ENCODE data around the gene DLX2. TPM values are rescaled to one million over a fixed set of nuclear protein-coding genes. Genes with fewer than 3 reads are reported as not detected.

Gene DLX2
- total RNA-seq, 1 donor from 2014 or later = 0.28 TPM

DNA sequence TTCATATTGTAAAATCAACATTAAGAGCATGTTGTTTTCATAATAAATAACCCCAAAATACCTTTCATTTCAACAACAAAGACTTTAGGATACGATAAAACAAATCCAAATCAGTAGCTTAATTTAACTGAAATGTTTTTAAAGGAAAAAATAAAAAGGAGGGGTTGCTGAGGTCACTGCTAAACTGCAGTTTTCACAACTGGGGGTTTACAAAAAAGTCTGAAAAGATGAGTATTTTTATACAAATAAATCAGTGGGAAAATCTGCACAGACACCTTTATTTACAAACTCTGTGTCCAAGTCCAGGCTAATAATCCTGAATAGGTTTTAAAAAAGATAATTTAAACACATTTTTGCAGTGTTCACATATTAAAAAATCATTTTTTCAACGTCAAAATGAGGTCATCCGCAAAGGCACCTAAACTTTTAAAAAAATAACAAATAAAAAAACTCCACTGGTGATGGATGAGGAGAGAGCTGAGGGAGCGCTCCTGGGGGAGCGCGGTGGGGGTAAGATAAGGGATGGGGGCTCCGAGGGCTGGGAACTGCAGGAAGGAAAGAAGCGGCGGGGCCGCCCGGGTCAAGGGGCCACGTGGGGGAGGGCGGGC lies 3.1 kb downstream of the DLX2 start:
- TF ChIP-seq, protein P1, sequence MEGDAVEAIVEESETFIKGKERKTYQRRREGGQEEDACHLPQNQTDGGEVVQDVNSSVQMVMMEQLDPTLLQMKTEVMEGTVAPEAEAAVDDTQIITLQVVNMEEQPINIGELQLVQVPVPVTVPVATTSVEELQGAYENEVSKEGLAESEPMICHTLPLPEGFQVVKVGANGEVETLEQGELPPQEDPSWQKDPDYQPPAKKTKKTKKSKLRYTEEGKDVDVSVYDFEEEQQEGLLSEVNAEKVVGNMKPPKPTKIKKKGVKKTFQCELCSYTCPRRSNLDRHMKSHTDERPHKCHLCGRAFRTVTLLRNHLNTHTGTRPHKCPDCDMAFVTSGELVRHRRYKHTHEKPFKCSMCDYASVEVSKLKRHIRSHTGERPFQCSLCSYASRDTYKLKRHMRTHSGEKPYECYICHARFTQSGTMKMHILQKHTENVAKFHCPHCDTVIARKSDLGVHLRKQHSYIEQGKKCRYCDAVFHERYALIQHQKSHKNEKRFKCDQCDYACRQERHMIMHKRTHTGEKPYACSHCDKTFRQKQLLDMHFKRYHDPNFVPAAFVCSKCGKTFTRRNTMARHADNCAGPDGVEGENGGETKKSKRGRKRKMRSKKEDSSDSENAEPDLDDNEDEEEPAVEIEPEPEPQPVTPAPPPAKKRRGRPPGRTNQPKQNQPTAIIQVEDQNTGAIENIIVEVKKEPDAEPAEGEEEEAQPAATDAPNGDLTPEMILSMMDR (IDR thresholded peaks at IDR 0.05; ENCODE audit: unreplicated experiment) = no peak
- Mint-ChIP-seq H3K9me3 (ENCODE audit: unreplicated experiment) (no peaks in the 10 kb centered on the region), H3K36me3 (ENCODE audit: low read depth, unreplicated experiment) (peaks cover 4% of the 10 kb centered on the region), H3K4me3 (ENCODE audit: unreplicated experiment) (no peak overlapping the region), H3K27me3 (ENCODE audit: unreplicated experiment) (peaks cover 35% of the 10 kb centered on the region), H3K4me1 (ENCODE audit: unreplicated experiment) (peaks cover 30% of the 10 kb centered on the region), H3K27ac (ENCODE audit: unreplicated experiment) (no peak overlapping the region)
- no peak for DNase-seq (ENCODE audit: low spot score)

DNA sequence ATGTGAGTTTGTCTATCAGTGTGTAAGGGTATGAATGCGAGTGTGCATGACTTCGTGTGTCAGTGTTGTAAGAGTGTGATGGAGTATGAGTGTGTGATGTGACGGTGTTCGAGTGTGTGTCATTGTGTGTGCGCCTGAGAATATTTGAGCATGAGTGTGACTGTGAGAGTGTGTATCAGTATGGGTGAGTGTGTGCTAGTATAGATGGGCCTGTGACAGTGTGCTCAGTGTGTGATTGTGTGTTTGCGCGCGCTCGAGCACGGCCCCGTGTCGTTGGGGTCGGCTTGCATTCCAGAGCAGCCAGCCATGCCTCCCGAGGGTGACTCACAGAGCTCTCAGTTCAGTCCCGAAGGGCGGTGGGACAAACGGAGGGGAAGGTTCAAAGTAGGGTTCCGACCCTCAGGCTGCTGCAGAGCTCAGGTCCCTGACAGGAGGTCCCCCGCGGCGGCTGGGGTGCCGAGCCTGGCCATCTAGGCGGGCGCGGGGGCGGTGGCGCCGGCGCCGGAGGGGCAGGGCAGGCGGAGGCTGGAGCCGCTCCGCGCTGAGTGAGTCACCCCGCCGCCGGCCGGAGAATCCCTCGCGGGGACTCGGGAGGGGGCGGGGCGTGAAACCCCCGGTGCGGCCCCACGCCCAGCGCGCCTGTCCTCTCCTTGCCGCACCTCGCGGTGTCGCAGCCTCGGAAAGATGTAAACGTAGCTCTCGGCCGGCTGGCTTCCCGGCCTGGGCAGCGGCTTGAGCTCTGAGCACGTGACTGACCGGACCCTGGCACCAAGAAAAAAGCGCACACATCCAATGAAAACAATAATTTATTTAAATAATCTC lies 3.8 kb downstream of the DLX2 start:
- TF ChIP-seq, protein P1 (IDR thresholded peaks at IDR 0.05; ENCODE audit: unreplicated experiment) = no peak
- Mint-ChIP-seq H3K4me1 (ENCODE audit: unreplicated experiment) (peaks cover 33% of the 10 kb centered on the region), H3K27ac (ENCODE audit: unreplicated experiment) (no peak overlapping the region), H3K36me3 (ENCODE audit: low read depth, unreplicated experiment) (peaks cover 6% of the 10 kb centered on the region), H3K4me3 (ENCODE audit: unreplicated experiment) (peak overlapping the region; percentile 49), H3K27me3 (ENCODE audit: unreplicated experiment) (peaks cover 40% of the 10 kb centered on the region), H3K9me3 (ENCODE audit: unreplicated experiment) (no peaks in the 10 kb centered on the region)
- no peak for DNase-seq (ENCODE audit: low spot score)

DNA sequence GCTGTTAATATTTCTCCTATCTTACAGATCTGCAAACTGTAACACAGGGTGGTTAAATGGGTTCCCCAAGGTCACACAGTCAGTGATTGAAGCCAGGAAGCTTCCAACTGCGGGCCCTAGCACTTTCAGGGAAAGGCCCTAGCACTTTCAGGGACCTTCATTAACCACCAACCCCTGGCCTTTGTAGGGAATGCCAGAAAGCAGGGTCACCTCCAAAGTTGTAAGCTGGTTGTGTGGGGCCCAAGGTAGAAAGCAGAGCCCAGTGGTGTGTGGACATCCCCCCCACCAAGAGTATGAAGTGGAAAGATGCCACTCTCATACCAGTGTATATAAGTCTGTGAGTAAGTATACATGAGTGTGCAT lies 4.4 kb downstream of the DLX2 start:
- peak overlapping the region; percentile 49 for H3K4me3 Mint-ChIP-seq (ENCODE audit: unreplicated experiment)
- H3K27me3 Mint-ChIP-seq (ENCODE audit: unreplicated experiment) = peaks cover 44% of the 10 kb centered on the region
- TF ChIP-seq, protein P1 (IDR thresholded peaks at IDR 0.05; ENCODE audit: unreplicated experiment) = no peak
- peaks cover 7% of the 10 kb centered on the region for H3K36me3 Mint-ChIP-seq (ENCODE audit: low read depth, unreplicated experiment)
- H3K9me3 Mint-ChIP-seq (ENCODE audit: unreplicated experiment) = no peaks in the 10 kb centered on the region
- no peak overlapping the region for H3K27ac Mint-ChIP-seq (ENCODE audit: unreplicated experiment)
- H3K4me1 Mint-ChIP-seq (ENCODE audit: unreplicated experiment) = peaks cover 29% of the 10 kb centered on the region
- no peak for DNase-seq (ENCODE audit: low spot score)

DNA sequence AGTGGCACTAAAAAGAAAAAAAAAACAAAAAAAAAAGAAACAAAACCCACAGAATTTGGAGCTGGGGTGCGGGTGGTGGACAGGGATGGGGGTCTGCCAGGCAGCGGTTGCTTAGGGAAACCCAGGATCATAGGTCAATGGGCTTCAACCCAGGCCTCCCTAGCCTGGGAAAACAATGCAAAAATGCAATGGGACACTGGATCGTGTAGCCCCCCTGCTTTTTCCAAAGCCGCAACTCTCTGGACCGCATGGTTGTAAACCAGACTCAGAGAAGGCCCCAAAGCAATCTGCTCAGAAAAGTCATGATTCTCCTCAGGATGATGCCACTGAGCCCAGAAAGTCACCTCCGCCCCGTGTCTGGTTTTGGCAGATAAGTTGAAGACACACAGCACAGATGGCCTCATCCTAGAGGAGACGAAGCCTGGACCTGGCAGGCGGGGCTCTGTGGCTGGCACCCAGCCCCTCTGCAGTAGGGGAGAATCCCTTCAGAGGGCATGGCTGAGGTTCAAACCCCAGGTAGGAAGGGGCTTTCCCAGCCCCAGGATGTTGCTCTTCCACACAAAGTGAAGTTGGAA lies 5.1 kb downstream of the DLX2 start:
- TF ChIP-seq, protein P1 (IDR thresholded peaks at IDR 0.05; ENCODE audit: unreplicated experiment) = no peak
- DNase-seq (ENCODE audit: low spot score) = no peak
- Mint-ChIP-seq H3K27me3 (ENCODE audit: unreplicated experiment) (peaks cover 49% of the 10 kb centered on the region), H3K36me3 (ENCODE audit: low read depth, unreplicated experiment) (peaks cover 7% of the 10 kb centered on the region), H3K27ac (ENCODE audit: unreplicated experiment) (no peak overlapping the region), H3K4me3 (ENCODE audit: unreplicated experiment) (no peak overlapping the region), H3K9me3 (ENCODE audit: unreplicated experiment) (no peaks in the 10 kb centered on the region), H3K4me1 (ENCODE audit: unreplicated experiment) (peaks cover 28% of the 10 kb centered on the region)
